Measurements from ENCODE around the gene TMTC3.
"Not testable (repeated sequence)": the region's sequence is repeated elsewhere in the genome, so short reads cannot be mapped to it uniquely, and the experiment has no call there.

Gene TMTC3

GRCh38 chr12:88141774-88142609, at the start of gene TMTC3, which contains the start of gene CEP290:
TSS of gene TMTC3 (plus strand) at chr12:88142307. CDS start at chr12:88148316, 6,009 bp downstream.
TSS of gene CEP290 (minus strand) at chr12:88142088. CDS start at chr12:88141307, 781 bp downstream.
- peak; percentile 100 for DNase-seq (ENCODE audit: low read depth)

- no peak for DNase-seq (ENCODE audit: low read depth)
Measured at GRCh38 chr12:88092771-88093170, 49.3 kb upstream of the TMTC3 start.

GRCh38 chr12:88093573-88093972, 48.5 kb upstream of the TMTC3 start:
- DNase-seq (ENCODE audit: low read depth) = no peak

DNA sequence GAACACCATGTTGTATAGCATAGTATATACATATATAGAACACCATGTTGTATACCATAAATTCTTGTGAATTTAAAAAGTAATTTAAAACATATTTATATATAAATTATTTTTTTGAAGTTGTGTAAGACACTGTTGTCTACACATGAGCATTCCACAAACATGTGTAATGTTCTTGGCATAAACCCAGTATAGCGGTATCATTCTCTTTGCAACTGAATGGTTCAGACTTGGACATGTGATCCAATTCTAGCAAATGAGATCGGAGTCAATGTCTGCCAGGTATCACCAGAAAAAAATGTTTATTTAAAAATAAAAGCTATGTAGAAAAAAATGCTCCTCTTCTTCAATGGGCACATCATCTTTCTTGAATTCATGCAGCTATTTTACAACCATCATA, 34.1 kb upstream of the TMTC3 start:
- peak; percentile 64 for DNase-seq (ENCODE audit: low read depth)

GRCh38 chr12:88111074-88111652, 30.9 kb upstream of the TMTC3 start:
- DNase-seq (ENCODE audit: low read depth) = peak; percentile 61

- peak; percentile 26 for DNase-seq (ENCODE audit: low read depth)
Measured at GRCh38 chr12:88113871-88114270, 28.2 kb upstream of the TMTC3 start.

GRCh38 chr12:88122666-88123065, 19.4 kb upstream of the TMTC3 start:
- no peak for DNase-seq (ENCODE audit: low read depth)

GRCh38 chr12:88127099-88127498, 15.0 kb upstream of the TMTC3 start:
- DNase-seq (ENCODE audit: low read depth) = no peak

DNA sequence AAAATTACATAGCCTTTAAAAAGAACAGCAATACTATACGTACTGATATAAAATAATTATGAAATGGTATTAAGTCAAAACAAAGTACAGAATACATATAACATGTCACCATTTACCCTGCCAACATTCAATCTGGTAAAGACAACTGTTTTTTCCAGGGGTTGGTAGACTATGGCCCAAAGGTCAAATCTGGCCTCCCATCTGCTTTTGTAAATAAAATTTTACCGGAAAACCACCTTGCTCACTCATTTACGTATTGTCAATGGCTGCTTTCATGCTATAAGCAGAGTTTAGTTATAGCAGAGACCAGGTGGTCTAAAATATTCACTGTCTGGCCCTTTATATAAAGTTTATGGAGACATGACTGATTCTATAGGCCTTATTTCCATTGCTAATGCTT, 14.3 kb upstream of the TMTC3 start:
- DNase-seq (ENCODE audit: low read depth) = no peak

GRCh38 chr12:88132392-88132791, 9.7 kb upstream of the TMTC3 start:
- peak; percentile 9 for DNase-seq (ENCODE audit: low read depth)

DNA sequence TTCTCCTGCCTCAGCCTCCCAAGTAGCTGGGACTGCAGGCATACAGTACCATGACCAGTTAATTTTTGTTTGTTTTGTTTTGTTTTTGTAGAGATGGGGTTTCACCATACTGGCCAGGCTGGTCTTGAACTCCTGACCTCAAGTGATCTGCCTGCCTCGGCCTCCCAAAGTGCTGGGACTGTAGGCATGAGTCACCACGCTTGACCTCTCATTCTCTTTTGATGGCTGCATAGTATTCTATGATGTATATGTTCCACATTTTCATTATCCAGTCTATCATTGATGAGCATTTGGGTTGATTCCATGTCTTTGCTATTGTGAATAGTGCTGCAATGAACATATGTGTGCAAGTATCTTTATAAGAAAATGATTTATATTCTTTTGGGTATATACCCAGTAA, 8.9 kb upstream of the TMTC3 start:
- not testable (repeated sequence) for DNase-seq (ENCODE audit: low read depth)

GRCh38 chr12:88139711-88140110, 2.4 kb upstream of the TMTC3 start:
- DNase-seq (ENCODE audit: low read depth) = not testable (repeated sequence)

DNA sequence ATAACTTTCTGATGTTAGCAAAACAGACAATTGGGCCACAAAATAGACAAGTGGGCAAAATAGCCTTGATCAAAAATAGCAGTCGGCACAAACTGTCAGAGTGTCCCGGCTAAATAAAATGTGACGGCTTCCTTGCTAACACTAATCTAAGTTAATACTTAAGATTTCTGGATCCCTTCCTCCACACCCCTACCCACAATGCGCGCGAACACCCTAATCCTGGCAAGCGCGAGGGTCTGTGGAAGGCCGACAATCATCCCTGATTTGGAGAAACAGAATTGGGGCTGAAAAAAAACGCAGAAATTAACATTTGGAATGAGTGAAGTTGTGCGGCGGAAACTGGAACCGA, 708 bp upstream of the TMTC3 start:
- no peak for DNase-seq (ENCODE audit: low read depth)

DNA sequence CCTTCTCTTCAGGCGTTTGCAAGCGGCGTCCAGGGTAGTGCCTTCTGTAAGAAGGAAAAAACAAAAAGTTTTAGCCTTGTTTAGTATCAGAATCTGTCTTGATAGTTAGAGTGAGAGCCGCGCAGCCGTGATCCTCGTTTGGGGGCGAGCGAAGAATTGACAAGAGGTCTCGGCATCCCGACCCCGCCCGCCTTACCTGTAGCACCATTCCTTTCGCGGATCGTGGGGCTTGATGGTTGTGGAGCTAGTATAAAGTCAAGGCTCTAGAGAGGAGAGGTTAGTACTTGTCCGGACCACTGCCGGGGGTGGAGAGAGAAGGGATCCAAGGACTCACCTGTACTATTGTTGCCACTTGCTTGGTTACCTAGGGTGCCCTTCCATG, 494 bp downstream of the TMTC3 start:
- no peak for DNase-seq (ENCODE audit: low read depth)

GRCh38 chr12:88144037-88144436, 1.9 kb downstream of the TMTC3 start:
- no peak for DNase-seq (ENCODE audit: low read depth)

DNA sequence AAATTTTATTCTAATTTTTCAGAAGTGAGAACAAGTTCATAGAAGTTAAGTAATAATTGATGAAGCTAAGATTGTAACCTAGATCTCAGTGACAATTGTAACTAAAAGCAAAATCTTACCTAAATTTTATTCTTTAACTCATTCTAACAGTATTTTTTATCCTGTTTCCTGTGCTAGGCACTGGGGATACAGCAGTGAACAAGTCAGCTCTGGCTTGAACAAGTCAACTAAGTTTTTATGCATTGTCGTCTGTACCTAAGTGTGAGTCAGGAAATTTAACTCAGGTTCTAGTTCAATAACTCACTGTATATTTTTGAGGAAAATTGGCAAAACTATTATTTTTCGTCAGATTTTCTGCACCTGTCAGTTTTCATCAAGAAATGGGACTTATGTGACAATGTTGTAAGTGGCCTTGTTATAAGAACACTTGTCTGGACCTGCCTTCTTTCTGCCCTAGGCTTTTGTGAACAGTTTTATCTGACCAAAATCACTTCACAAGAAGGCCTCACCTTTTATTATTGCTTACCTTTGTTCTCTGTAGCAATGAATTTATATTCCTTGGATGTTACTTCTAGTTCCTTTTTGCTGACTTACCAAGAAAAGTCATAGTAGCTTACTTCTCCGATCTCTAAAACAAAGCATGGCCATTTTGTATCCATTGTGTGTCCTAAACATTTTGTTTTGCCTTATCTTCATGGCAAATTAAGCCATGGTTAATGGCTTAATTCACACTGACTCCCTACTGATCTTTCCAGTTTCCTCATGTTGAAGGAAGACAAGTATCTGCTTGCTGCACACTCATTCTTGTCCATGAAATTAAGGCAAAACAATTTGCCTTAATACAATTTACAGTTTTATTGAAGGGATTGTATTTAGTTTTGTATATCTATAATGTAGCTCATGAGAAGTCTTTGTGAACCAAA, 2.7 kb downstream of the TMTC3 start:
- DNase-seq (ENCODE audit: low read depth) = no peak

DNA sequence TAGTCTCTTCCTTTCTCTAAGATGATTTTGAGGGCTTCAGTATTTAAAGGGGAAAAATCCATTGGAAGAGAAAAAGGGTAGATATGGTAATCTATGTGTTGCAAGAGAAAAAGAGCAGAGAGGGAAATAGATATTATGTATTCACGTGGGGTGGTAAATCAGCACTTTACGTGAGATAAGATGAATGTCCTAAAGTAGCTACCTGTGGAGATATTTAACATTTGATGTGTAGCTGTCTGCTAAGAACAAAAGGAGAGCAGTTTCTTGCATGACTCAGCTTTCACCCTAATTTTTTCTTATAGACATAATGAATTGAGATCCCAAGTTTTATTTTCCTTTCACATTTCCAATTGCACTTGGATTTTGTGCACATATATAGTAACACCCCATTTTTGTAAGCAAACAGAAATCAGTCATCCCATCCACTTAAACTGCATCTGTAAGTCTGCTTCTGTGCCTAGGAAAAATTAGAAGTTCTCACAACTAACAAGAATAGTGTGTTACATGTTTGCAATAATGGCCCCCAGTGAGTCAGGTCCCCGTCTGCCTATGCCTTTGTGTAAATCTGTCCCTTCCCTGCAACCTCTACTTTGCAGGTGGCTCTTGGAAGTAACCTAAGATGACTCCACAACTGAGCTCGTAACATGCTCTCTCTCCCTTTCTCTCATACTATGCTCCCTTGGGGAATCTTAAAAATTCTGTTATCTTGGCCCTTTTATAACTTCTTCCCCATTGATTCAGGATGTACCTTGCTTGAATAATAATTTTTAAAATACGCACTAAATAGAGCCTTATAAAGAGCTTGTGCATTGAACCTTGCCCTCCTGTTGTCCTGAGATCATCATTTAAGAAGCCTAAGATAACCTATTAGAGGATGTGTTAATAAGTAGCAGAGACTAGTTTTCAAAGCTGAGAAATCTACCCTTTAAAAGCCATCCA, 3.7 kb downstream of the TMTC3 start:
- no peak for DNase-seq (ENCODE audit: low read depth)

GRCh38 chr12:88150063-88150462, 8.0 kb downstream of the TMTC3 start:
- no peak for DNase-seq (ENCODE audit: low read depth)

DNA sequence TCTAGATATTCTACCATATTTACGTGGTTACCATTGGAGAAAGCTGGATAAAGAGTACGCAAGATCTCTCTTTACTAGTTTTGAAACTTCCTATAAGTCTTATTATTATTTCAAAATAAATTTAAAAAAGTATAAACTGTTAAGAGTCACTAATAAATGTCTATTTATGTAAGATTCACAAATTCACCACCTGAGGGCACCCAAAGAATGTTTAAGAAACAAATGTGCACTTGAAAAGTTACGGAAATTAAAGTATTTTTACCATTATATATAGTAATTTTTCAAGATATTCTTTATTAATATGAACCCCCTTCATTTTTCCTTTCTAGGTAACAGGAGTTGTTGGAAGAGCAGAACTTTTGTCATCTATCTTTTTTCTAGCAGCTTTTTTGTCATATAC, 11.9 kb downstream of the TMTC3 start:
- DNase-seq (ENCODE audit: low read depth) = peak; percentile 68

- DNase-seq (ENCODE audit: low read depth) = no peak
Measured at GRCh38 chr12:88156075-88156654, 14.1 kb downstream of the TMTC3 start.

GRCh38 chr12:88163371-88163770, 21.3 kb downstream of the TMTC3 start:
- no peak for DNase-seq (ENCODE audit: low read depth)

All from iris pigment epithelial cell (primary cell).